Muscle of arm (tissue), 12 donors: Measurements from ENCODE around the gene FAM168A. TPM values are rescaled to one million over a fixed set of nuclear protein-coding genes. Genes with fewer than 3 reads are reported as not detected.

Source experiments
- DNase-seq: peaks from one replicate; pipeline ENCODE4 v3.0.0-alpha.2; 2013
- polyA plus RNA-seq, 12 donors: library from polyadenylated mRNA; unstranded; fragments of 120-200 nt; gene quantifications; one replicate each; pipeline ENCODE4 v1.2.1, GENCODE V29; 2013; ENCODE audit not compliant: insufficient read length in 12 of 12

The FAM168A gene
- polyA plus RNA-seq, 12 donors = 22.1 to 43.8 (median 27.8) TPM; not detected in 1

- DNase-seq = no peak
These were observed 76.3 kb downstream of the FAM168A start for GRCh38 chr11:73521621-73522020.

DNA sequence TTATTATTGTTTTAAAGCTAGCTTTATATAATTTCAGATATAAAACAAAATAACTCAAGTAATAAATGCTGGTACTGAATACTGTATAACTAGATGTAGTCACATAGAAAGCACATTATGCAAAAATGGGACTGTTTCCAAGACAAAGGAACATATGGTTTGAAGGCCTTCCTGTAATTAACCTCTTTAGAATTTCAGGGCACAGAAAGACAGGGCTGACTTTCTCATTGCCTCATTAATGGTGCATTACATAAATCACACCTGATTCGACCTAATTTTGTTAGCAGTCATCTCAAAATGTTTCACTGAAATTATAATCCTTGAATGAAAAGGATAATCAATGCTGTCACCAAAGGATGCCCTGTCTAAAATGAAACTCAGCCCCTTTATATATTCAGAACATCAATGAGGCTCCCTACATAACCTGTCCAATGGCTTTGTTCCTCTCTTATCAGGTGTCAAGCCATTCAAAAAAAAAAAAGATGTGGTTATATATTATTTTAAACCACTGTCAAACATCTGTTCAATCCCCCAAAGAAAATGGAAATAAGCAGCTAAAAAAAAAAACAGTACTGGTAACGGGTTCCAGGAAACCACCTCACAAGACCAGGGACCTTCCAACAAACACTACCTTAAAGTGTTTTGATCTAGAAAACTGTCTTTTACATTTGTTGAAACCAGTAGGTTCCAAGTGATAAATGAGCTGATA, 77.4 kb downstream of the FAM168A start:
- peak; percentile 14 for DNase-seq

DNA sequence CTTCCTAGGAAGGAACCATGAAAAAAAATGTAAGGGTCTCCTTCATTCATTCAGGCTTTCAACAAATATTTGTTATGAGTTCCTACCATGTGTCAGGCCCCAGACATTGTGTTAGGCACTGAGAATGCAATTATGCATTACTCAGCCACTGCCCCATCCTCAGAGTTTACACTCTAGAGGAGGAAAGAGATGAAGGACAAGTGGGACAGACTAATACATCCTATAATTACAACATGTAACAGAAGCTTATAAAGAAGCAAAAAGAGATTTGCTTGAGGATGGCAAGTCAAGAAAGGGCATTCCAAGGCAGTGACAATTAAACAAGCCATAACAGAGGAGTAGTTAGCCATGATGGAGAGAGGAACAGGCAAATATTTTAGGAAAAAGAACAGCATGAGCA, 78.6 kb downstream of the FAM168A start:
- DNase-seq = no peak

DNA sequence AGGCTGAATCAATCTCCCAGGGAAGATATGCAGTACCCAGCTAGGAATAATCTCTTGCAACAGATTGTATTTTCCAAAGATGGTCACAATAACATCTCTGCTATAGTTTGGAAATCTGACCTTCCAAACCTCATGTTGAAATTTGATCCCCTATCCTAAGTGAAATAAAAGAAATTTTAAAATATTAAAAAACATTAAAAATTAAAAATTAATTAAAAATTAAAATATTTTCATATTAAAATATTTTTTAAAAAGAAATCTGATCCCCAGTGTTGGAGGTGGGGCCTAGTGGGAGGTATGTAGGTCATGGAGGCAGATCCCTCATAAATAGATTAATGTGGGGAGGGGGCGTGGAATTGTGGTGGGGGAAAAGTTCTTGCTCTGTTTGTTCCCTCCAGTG, 79.7 kb downstream of the FAM168A start:
- DNase-seq = no peak

GRCh38 chr11:73516080-73516479, 81.8 kb downstream of the FAM168A start:
- no peak for DNase-seq

DNA sequence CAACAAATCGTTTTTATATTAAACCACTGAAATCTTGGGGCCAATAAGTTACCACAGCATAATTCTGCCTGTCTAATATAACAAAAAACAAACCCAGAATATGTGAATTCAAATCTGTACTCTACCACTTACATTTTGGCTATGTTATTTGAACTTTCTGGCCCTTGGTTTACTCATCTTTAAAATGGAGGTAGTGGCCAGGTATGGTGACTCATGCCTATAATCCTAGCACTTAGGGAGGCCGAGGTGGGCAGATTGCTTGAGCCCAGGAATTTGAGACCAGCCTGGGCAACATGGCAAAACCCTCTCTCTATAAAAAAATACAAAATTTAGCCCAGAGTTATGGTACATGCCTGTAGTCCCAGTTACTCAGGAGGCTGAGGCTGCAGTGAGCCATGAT, 84.2 kb downstream of the FAM168A start:
- no peak for DNase-seq

- DNase-seq = no peak
These were observed 87.0 kb downstream of the FAM168A start for GRCh38 chr11:73510877-73511276.

- DNase-seq = no peak
These were observed 87.8 kb downstream of the FAM168A start for GRCh38 chr11:73510106-73510505.

GRCh38 chr11:73509188-73509587, 88.7 kb downstream of the FAM168A start:
- no peak for DNase-seq

- DNase-seq = no peak
These were observed 89.4 kb downstream of the FAM168A start for GRCh38 chr11:73508243-73509176.

DNA sequence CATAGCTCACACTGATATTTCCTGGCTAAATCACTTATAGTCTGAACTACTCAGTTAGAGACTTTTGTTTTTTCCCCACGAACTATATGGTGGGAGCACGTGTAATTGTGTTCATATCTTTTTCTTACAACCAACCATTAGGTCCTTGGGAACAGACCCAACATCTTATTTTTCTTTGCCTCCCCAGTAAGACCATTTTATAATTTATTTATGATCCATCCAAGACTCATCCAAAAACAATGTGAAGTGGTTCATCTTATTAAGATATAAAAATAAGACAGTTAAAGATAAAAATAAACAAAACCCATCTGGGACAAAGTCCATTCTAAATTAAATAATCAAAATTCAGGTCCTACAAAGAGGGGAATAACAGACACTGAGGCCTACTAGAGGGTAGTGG, 90.8 kb downstream of the FAM168A start:
- no peak for DNase-seq

DNA sequence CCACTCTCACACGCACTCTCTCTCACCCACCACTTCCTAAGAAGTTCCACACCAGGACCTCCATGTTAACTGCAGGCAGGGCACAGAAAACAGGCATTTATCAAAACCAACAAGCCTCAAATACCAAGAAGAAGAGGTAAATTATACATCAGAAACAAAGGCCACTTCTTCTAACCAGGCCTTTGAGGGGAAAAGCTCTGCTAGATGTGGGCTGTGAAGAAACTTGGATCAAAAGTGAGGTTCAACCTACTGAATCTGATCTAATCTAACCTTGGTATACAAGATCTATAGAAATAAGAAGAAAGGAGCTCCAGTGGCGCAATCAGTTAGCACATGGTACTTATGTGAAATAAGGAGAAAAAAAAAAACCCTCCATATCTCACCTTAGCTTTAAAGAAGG, 91.9 kb downstream of the FAM168A start:
- no peak for DNase-seq

DNA sequence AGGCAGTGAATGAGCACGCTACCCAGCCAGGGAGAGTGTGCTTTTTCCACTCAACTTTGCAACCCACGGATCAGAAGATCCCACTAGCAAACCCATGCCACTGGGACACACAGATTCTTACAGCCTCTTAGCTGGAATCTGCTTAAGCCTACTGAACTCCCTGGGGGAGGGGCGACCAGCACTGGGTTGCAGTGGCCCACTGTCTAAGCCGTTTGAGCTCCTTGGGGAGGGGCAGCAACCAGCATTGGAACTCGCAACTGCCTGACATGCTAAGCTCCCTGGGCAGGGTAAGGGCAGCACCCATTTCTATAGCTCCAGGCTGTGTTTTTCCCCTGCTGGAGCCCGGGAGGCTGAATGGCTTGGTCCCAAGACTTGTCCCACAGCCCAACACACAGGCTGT, 99.6 kb downstream of the FAM168A start:
- no peak for DNase-seq

GRCh38 chr11:73496134-73496533, 101.8 kb downstream of the FAM168A start:
- no peak for DNase-seq

- no peak for DNase-seq
These were observed 102.2 kb downstream of the FAM168A start for GRCh38 chr11:73495731-73496130.

- no peak for DNase-seq
These were observed 103.8 kb downstream of the FAM168A start for GRCh38 chr11:73493956-73494598.

GRCh38 chr11:73481626-73482025, 116.3 kb downstream of the FAM168A start:
- no peak for DNase-seq

- no peak for DNase-seq
These were observed 117.2 kb downstream of the FAM168A start for GRCh38 chr11:73480677-73481076.

GRCh38 chr11:73478737-73479347, 119.1 kb downstream of the FAM168A start:
- no peak for DNase-seq

GRCh38 chr11:73477518-73477917, 120.4 kb downstream of the FAM168A start:
- DNase-seq = no peak

- no peak for DNase-seq
These were observed 122.3 kb downstream of the FAM168A start for GRCh38 chr11:73475549-73476095.

- DNase-seq = no peak
These were observed 124.7 kb downstream of the FAM168A start for GRCh38 chr11:73473252-73473651.
